Measurements from ENCODE around the gene IGFN1.

Gene IGFN1

DNA sequence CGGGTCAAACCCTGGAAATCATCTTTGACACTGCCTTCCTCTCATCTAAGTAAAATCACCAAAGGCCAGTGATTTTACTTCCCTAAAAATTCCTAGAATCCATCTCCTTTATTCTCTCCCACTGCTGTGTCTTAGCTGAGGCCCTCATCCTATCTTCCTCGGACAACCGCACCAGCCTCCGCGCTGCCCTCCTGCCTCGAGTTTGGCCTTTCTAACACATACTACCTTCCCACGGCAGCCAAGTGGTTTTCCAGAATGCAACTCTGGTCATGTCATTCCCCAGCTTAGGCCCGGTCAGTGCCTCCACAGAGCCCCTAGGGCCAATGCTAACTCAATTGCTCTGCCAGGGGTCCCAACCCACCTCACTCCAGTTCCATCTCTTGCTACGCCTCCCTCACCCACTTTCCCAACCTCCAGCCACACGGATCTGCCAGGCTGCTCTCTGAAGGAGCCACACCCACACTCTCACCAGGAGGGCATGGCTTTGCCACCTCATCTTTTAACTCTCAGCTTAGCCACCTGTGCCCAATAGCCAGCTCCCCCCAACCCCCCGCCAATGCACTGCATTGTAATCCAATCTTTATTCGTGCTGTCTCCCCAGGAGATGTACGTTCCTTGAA, 43.1 kb upstream of the IGFN1 start:
- no peak for DNase-seq (ENCODE audit: low read depth)
- no peak for TF ChIP-seq POLR2A (IDR thresholded peaks at IDR 0.05; ENCODE audit: extremely low read depth, insufficient read length)
- TF ChIP-seq, protein P1, sequence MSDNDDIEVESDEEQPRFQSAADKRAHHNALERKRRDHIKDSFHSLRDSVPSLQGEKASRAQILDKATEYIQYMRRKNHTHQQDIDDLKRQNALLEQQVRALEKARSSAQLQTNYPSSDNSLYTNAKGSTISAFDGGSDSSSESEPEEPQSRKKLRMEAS (IDR thresholded peaks at IDR 0.05; ENCODE audit: low read depth, low read length): no peak
- no peak for TF ChIP-seq MYC (IDR thresholded peaks at IDR 0.05; ENCODE audit: low read depth, low read length)
- TF ChIP-seq, protein P2, sequence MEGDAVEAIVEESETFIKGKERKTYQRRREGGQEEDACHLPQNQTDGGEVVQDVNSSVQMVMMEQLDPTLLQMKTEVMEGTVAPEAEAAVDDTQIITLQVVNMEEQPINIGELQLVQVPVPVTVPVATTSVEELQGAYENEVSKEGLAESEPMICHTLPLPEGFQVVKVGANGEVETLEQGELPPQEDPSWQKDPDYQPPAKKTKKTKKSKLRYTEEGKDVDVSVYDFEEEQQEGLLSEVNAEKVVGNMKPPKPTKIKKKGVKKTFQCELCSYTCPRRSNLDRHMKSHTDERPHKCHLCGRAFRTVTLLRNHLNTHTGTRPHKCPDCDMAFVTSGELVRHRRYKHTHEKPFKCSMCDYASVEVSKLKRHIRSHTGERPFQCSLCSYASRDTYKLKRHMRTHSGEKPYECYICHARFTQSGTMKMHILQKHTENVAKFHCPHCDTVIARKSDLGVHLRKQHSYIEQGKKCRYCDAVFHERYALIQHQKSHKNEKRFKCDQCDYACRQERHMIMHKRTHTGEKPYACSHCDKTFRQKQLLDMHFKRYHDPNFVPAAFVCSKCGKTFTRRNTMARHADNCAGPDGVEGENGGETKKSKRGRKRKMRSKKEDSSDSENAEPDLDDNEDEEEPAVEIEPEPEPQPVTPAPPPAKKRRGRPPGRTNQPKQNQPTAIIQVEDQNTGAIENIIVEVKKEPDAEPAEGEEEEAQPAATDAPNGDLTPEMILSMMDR (IDR thresholded peaks at IDR 0.05; ENCODE audit: low read depth, low read length): no peak
- H3K4me3 ChIP-seq (ENCODE audit: low read depth, low read length): no peak overlapping the region

DNA sequence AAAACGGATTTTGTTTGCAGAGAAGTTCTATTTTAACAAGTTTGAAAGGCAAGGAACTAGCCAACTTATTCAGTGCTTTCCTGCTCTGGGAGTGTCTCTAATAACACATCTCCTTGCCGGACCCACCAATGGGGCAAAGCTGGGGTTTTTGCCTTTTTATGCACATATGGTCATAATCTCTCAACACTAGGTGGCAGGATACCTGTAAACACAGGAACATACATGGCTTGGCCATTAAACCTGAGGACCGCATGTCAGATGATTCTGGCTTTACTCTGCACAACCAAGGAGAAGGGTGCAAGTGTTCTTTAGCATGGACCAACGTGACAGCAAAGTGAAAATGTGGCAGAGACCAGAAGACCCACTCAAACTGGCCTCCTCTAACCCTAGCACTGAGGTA, 41.2 kb upstream of the IGFN1 start:
- H3K4me3 ChIP-seq (ENCODE audit: low read depth, low read length): no peak overlapping the region
- no peak for TF ChIP-seq POLR2A (IDR thresholded peaks at IDR 0.05; ENCODE audit: extremely low read depth, insufficient read length)
- TF ChIP-seq, protein P1 (IDR thresholded peaks at IDR 0.05; ENCODE audit: low read depth, low read length): no peak
- TF ChIP-seq MYC (IDR thresholded peaks at IDR 0.05; ENCODE audit: low read depth, low read length): no peak
- TF ChIP-seq, protein P2 (IDR thresholded peaks at IDR 0.05; ENCODE audit: low read depth, low read length): peak; percentile 29
- peak; percentile 49 for DNase-seq (ENCODE audit: low read depth)

DNA sequence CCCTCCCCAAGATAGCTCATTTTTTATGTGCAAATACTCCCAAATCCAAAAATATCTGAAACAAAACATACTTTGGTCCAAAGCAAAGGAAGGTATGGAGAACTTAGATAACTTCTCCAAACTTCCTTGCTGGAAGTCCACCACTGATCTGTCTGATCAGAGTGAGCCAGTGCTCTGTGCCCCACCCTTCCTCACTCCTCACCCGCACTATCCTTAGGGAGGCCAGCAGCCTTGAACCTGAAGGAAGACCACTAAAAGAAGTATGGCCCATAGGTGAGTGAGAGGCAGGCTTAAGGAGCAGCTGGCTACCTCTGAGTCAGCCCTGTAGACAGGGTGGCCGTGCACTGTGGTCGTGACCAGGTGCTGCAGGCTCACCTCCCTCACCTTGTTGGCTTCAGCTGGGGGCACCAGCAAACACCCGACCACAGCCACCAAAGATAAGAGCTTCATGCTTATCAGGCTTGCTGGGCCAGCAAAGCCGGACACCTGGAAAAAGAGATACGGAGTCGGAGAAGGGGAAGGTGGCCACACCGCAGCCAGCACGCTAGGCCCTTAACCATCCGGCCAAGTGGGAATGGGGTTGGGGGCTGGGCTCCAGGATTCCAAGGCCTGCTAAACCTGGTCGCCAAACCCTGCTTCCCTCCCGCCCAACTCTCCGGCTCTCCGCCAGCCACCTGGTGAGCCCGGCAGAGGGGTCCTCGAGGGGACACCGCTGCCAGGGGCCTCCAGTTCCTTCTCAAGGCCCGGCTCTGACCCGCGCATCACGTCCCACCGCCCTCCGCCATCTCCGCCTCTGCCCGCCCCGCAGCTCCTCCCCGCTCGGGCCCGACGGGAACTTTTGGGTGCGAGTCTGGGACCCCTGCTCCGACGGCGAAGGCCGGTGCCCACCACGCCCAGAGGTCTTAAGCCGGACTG, 36.9 kb upstream of the IGFN1 start:
- no peak for DNase-seq (ENCODE audit: low read depth)
- TF ChIP-seq, protein P2 (IDR thresholded peaks at IDR 0.05; ENCODE audit: low read depth, low read length): no peak
- TF ChIP-seq, protein P1 (IDR thresholded peaks at IDR 0.05; ENCODE audit: low read depth, low read length): no peak
- no peak for TF ChIP-seq MYC (IDR thresholded peaks at IDR 0.05; ENCODE audit: low read depth, low read length)
- no peak for TF ChIP-seq POLR2A (IDR thresholded peaks at IDR 0.05; ENCODE audit: extremely low read depth, insufficient read length)
- H3K4me3 ChIP-seq (ENCODE audit: low read depth, low read length): peak overlapping the region; percentile 69

DNA sequence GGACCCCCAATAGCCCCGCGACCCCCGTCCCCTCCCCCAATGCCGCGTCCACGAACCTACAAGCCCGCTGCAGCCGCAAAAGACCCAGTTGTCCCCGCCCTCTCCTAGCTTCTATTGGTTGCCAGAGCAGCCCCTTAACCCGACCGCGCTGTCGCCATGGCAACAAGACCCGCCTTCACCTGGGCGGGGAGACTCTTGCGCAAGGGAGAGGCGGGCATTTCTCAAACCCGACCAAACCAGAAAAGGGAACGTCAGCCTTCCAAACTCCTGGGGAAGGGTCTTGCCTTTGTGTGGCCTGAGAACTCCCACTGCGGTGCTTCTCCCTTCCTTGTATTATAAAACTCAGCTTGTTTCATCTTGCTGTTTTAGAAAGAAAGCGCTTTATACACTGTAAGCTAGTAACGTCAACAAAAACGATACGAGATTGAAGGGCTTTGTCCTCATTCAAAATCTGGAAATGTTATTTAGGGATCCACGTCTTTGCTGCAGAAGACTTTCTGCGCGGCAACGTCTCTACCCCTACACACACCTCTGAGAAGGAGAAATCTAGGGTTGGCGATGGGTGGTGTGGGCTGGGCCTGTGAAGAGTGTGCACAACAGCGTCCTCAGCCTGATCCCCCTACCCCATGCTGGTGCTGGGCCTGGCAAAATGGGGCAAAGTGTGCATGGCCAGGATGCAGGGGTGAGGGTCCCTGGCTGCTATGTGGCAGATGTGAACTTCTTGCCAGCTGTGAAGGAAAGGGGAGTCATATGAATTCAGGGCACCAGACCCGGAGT, 36.0 kb upstream of the IGFN1 start, which contains the start of gene TMEM9:
TSS of gene TMEM9 (minus strand) at position 86 of the 777 bp plus-strand sequence. CDS start 551 bp downstream, outside the sequence.
- DNase-seq (ENCODE audit: low read depth): peak; percentile 93
- TF ChIP-seq, protein P1 (IDR thresholded peaks at IDR 0.05; ENCODE audit: low read depth, low read length): no peak
- TF ChIP-seq, protein P2 (IDR thresholded peaks at IDR 0.05; ENCODE audit: low read depth, low read length): no peak
- TF ChIP-seq POLR2A (IDR thresholded peaks at IDR 0.05; ENCODE audit: extremely low read depth, insufficient read length): no peak
- no peak for TF ChIP-seq MYC (IDR thresholded peaks at IDR 0.05; ENCODE audit: low read depth, low read length)
- H3K4me3 ChIP-seq (ENCODE audit: low read depth, low read length): peak within 1 kb of the TSS; percentile 69

DNA sequence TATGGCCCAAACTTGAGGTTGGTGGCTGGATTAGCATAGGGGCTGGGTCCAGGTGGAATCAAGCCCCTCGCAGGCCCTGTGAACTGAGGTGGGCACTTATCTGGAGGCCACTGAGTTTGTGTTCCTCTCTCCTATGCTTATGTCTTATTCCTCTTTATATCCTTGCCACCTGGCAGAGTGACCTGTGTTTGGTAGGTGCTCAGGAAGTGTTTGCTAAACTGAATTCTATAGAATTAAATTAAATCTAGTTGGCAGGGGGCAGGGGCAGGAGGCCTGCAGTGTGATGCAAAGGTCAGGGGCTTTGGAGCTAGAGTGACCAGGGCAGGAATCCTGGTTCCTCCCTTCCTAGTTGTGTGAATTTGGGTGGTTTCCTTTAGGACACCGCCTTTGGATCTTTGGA, 35.3 kb upstream of the IGFN1 start:
- TF ChIP-seq, protein P2 (IDR thresholded peaks at IDR 0.05; ENCODE audit: low read depth, low read length): no peak
- TF ChIP-seq POLR2A (IDR thresholded peaks at IDR 0.05; ENCODE audit: extremely low read depth, insufficient read length): no peak
- H3K4me3 ChIP-seq (ENCODE audit: low read depth, low read length): no peak overlapping the region

More for the DNA sequence above, 35.3 kb upstream of the IGFN1 start:
- no peak for DNase-seq (ENCODE audit: low read depth)

Measured in NB4 (cell line).